Thoracic aorta (tissue), 2 donors: ENCODE results near the gene CHRNB4. TPM values are rescaled to one million over a fixed set of nuclear protein-coding genes. Genes with fewer than 3 reads are reported as not detected.
"Not testable (repeated sequence)": the region's sequence is repeated elsewhere in the genome, so short reads cannot be mapped to it uniquely, and the experiment has no call there.

Source experiments
- ATAC-seq: fragments of 150-250 bp; one replicate; pipeline ENCODE4 v1.8.0; 2017; ENCODE audit warnings: low read depth; ENCODE audit not compliant: insufficient number of reproducible peaks, low FRiP score
- DNase-seq: peaks from one replicate; pipeline ENCODE4 v3.0.0-alpha.2; 2020; ENCODE audit warnings: low spot score
- H3K27ac ChIP-seq, 2 donors: fragments of 200-600 bp; sonication (generic); 1 replicate in 1 of 2; 2 replicates in 1 of 2; pipeline ENCODE4 v1.5.1; 2016; ENCODE audit warnings: mild to moderate bottlenecking in 2 of 2, moderate library complexity in 2 of 2
- H3K27me3 ChIP-seq: fragments of 200-600 bp; sonication (generic); replicated peaks from 2 replicates; pipeline ENCODE4 v1.6.0; 2016; ENCODE audit warnings: mild to moderate bottlenecking; ENCODE audit not compliant: insufficient read depth
- H3K36me3 ChIP-seq: fragments of 200-600 bp; sonication (generic); one replicate; pipeline ENCODE4 v1.5.1; 2016
- H3K4me1 ChIP-seq, 2 donors: fragments of 200-600 bp; sonication (generic); 1 replicate in 1 of 2; 2 replicates in 1 of 2; pipeline versions ENCODE4 v1.5.1 to v1.6.0; 2016; ENCODE audit warnings: low read depth in 2 of 2, mild to moderate bottlenecking in 1 of 2; ENCODE audit not compliant: control insufficient read depth in 1 of 2
- H3K4me3 ChIP-seq: fragments of 200-600 bp; sonication (generic); 2 replicates; pipeline ENCODE4 v1.5.1; 2016; ENCODE audit warnings: mild to moderate bottlenecking
- H3K9me3 ChIP-seq: fragments of 200-600 bp; sonication (generic); 2 replicates; pipeline ENCODE4 v1.5.1; 2016
- CTCF ChIP-seq: fragments of 200-600 bp; sonication (generic); IDR thresholded peaks from one replicate; pipeline ENCODE4 v1.5.1; 2019; ENCODE audit warnings: antibody characterized with exemption
- total RNA-seq, 2 donors: library from RNA; depleted of rRNA; stranded (reverse); fragments of >200 nt; gene quantifications; one replicate each; pipeline versions ENCODE4 v1.1.0 to v1.2.3, GENCODE V29; 2016

Gene CHRNB4
- total RNA-seq: not detected

GRCh38 chr15:78641102-78641748 is at the start of gene CHRNB4:
Gene CHRNB4, minus strand, starts transcription at chr15:78641210. Its CDS starts 77 bp downstream, at chr15:78641133.
- no peak within 1 kb of the TSS for H3K27ac ChIP-seq
- no peaks in the 10 kb centered on the region for H3K9me3 ChIP-seq
- no peaks in the 10 kb centered on the region for H3K27me3 ChIP-seq
- peak within 1 kb of the TSS; percentile 71 for H3K4me3 ChIP-seq
- H3K4me1 ChIP-seq: peaks cover 9 to 17% of the 10 kb centered on the region in 2 donors
- ATAC-seq (no peak), DNase-seq (no peak)
- H3K36me3 ChIP-seq: no peaks in the 10 kb centered on the region
- no peak for TF ChIP-seq CTCF

GRCh38 chr15:78689626-78690025 is 48.6 kb upstream of the CHRNB4 start:
- H3K27ac ChIP-seq: no peak overlapping the region
- no peak for ATAC-seq
- TF ChIP-seq CTCF: no peak
- H3K27me3 ChIP-seq: no peaks in the 10 kb centered on the region
- no peaks in the 10 kb centered on the region for H3K9me3 ChIP-seq
- no peaks in the 10 kb centered on the region for H3K4me1 ChIP-seq
- no peak for DNase-seq
- no peak overlapping the region for H3K4me3 ChIP-seq
- H3K36me3 ChIP-seq: no peaks in the 10 kb centered on the region

GRCh38 chr15:78685925-78686324 is 44.9 kb upstream of the CHRNB4 start:
- no peak overlapping the region for H3K27ac ChIP-seq

GRCh38 chr15:78685159-78685921 is 44.3 kb upstream of the CHRNB4 start:
- H3K36me3 ChIP-seq: no peaks in the 10 kb centered on the region
- no peaks in the 10 kb centered on the region for H3K4me1 ChIP-seq
- no peaks in the 10 kb centered on the region for H3K27me3 ChIP-seq
- H3K4me3 ChIP-seq: no peak overlapping the region
- no peaks in the 10 kb centered on the region for H3K9me3 ChIP-seq
- TF ChIP-seq CTCF: no peak
- no peak for ATAC-seq
- no peak for DNase-seq
- no peak overlapping the region for H3K27ac ChIP-seq

More at GRCh38 chr15:78685925-78686324, 44.9 kb upstream of the CHRNB4 start:
- no peak overlapping the region for H3K4me3 ChIP-seq
- DNase-seq: no peak
- H3K27me3 ChIP-seq: no peaks in the 10 kb centered on the region
- no peak for TF ChIP-seq CTCF
- H3K9me3 ChIP-seq: no peaks in the 10 kb centered on the region
- no peaks in the 10 kb centered on the region for H3K4me1 ChIP-seq
- no peaks in the 10 kb centered on the region for H3K36me3 ChIP-seq
- no peak for ATAC-seq

- Histone ChIP-seq H3K4me1 (no peaks in the 10 kb centered on the region), H3K27me3 (no peaks in the 10 kb centered on the region), H3K4me3 (no peak overlapping the region), H3K9me3 (no peaks in the 10 kb centered on the region), H3K27ac (no peak overlapping the region), H3K36me3 (no peaks in the 10 kb centered on the region)
- no peak for TF ChIP-seq CTCF
- no peak for DNase-seq
- no peak for ATAC-seq
These were observed 43.6 kb upstream of the CHRNB4 start for GRCh38 chr15:78684657-78685056.

- H3K27ac ChIP-seq, H3K4me3 ChIP-seq, H3K4me1 ChIP-seq, ATAC-seq, H3K9me3 ChIP-seq, H3K27me3 ChIP-seq, H3K36me3 ChIP-seq, DNase-seq: not testable (repeated sequence)
These were observed 42.6 kb upstream of the CHRNB4 start for GRCh38 chr15:78683599-78683998.
